GM19328 (cell line): Measurements from ENCODE around the gene GDF11.

Source experiments
- ATAC-seq: cut with Tn5 transposase; IDR thresholded peaks from one replicate; pipeline ENCODE4 v1.9.1; 2021; ENCODE audit warnings: mild to moderate bottlenecking, moderate library complexity; ENCODE audit not compliant: unreplicated experiment

GDF11 gene

GRCh38 chr12:55706568-55707218 is 36.2 kb upstream of the GDF11 start:
- no peak for ATAC-seq

- no peak for ATAC-seq
These were observed 35.7 kb upstream of the GDF11 start for GRCh38 chr12:55707219-55707671.

DNA sequence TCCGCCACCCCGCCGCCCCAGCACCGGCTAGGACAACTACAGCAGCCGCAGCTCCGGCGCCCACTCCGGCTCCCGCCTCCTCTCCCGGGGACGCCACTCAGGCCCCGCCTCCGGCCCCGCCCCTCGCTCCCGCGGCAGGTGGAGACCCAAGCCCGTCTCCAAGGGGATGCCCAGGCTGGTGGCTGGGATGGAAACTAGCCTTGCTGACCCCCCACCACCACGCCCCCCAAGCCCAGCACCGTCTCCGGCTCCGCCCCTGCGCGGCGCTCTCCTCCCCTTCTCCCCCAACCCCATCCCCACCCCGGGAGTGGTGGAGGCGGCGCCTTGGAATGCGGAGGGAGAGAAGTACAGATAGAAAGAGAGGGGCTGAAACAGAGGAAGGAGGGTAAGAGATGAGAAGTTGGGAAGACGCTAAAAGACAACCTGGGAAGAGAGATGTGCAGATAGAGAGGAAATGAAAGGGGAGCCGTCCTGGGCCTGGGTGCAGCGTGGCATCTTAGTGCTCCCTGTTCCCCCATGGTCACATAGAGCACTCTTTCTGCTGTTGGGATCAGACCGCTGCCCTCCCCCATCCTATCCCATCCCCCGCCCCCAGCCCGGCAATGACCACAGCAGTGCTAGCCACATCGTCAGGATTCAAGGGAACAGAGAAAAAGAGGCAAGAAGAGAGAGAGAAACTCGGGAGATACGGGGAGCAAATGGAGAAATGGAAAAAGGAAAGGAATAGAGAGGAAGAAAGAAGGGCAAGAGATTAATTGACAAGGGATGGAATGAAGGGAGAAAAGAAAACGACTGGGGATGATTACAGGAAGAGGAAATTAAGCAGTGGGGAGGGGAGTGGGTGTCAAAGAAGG is 34.9 kb upstream of the GDF11 start, which contains the start of gene ITGA7:
TSS of gene ITGA7 (minus strand) at position 64 of the 854 bp plus-strand sequence. CDS start 222 bp downstream, outside the sequence.
- no peak for ATAC-seq

DNA sequence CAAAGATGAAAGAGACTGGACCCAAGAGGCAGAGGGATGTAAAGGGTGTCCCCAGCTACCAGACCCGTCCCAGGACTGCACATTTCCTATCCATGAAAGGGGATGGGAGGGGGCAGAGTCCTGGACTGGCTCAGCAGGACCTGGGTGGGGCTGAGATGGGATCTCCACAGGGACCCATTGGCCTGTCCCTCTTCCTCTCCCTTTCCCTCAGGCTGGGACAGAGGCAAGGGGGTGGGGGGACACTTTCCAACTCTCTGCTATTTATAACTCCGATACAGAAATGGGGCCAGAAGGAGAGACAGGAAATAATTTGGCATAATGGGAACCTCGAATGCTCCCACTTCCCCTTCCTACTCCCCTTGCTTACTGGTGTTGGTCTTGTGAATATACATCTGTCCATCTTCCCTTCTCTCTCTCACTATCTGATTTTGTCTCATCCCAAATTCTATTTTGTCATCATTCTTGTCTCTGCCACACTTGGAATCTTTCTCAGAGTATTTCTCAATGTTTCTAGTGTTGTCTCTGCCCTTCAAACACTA is 34.2 kb upstream of the GDF11 start:
- ATAC-seq: no peak

- ATAC-seq: no peak
These were observed 31.0 kb upstream of the GDF11 start for GRCh38 chr12:55711786-55712553.

GRCh38 chr12:55712700-55713415 is 30.1 kb upstream of the GDF11 start:
- no peak for ATAC-seq

DNA sequence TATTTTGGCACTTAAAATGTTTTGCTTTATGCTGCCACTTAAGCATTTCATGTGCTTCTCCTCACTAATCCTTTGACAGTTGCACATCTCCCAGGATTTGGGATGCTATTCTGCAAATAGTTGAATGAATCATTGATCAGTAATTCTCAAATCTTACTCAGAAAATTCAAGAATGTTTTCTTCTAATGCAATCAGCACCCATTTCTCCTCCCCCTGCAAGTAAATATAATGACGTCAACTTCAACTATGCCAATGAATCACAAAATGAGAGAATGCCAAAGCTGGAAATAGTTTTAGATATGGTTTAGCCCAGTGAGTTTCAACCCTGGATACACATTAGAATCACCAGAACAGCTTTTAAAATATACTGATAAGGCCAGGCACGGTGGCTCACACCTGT is 29.2 kb upstream of the GDF11 start:
- no peak for ATAC-seq

DNA sequence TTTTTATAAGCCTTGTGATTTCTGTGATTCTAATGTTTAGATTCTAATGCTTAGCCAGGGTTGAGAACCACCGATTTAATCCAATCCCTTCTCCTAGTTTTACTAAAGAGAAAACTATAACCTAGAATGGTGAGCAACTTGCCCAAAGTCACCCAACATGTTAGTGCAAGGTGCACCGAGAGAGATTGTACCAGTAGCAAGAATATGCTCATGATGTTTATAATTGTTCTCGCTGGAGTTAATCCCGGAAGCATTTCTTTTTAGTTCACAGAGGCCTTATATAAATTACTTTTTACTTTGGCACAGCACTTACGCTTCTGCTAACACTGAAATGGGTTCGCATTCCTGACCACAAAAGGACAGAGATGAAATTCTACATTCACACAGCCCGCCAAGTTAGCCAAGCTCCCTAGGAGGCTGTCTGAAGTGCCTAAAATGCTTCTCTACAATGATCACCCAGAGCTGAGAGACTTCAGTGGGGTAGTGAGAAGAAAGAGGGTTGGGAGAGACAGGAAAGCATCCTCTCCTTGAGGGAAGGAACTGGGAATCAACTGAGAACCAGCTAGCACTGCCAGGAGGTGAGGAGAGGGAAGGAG is 27.7 kb upstream of the GDF11 start:
- ATAC-seq: no peak

GRCh38 chr12:55715833-55716581 is 26.9 kb upstream of the GDF11 start, which contains the start of gene BLOC1S1:
BLOC1S1 (plus strand) TSS chr12:55716046; CDS start chr12:55716052, 6 bp downstream.
- ATAC-seq: peak; percentile 71

DNA sequence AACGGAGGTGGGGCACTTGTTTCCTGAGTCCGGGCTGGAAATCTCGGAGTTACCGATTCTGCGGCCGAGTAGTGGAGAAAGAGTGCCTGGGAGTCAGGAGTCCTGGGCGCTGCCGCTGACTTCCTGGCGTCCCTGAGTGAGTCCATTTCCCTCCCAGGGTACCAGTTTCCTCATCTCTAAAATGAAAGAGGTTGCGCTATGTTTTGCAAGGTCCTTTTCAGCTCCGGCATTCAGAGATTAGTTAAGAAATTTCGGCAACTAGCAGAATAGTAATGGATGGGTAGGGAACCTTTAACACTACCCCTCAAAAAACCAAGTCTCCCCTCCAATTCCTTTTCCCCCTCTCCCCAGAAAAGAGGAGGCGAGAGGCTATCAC is 26.4 kb upstream of the GDF11 start:
- no peak for ATAC-seq

DNA sequence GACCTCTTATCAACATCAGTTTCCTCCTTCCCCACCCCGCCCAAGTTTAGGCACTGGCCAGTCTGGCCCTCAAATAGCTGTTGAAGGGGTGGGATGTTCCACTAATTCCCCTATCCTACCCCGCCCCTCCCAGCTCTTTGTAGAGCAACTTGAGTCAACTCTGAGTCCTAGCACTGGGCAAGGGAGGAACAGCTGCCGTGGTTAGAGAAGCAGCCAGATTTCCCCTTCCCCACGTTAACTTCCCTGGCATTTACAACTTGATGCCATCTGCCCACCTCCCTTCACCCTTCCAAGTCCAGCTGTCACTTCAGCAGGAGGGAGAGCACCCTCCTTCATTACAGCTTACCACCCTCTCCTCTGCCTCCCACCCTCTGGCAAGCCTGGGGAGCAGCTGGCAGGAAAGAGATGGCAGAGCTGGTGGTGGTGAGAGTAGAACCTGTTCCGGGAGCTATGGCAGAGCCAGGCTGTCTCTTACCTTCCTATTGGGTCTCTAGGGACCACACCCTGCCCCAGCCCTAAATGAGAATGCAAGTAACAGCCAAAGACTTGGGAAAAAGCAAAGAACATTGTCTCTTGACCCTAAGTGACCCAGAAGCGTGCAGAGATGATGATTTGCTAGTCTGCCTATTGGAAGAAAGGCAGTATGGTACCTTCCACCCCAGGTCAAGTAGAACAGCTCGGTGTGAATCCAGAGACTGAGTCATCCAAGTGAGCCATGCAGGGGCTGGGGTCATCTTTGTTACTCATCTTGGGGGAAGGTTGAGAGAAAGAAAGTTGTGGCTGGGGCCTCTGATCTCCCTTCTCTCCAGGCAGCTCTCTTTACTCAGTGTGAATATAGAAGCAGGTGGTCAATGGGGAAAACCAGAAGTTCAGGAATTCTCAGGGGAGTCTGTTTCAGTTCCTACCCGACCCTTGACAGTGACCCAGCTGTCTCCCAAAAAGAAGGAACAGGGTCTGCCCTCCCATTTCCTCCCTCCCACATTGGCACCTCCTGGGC is 25.6 kb upstream of the GDF11 start:
- ATAC-seq: no peak

DNA sequence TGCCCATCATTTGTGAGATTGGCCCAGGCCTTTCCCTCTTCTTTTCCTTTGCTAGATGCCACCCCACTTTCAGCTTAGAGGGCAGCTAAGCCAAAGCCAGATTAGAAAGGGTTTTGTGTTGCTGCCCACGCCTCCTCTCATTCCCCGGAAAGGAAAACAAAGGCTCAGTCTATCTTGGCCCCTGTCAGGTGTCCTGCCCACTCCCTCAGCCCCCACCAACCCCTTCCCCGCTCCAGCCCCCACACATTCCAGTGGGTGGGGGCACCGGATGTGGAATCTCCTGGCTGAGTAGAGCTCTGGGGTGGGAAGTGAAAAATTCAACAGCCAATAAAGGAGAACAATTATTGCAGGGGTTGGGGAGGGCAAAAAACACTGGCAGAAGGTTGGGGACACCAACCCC is 24.9 kb upstream of the GDF11 start:
- no peak for ATAC-seq

DNA sequence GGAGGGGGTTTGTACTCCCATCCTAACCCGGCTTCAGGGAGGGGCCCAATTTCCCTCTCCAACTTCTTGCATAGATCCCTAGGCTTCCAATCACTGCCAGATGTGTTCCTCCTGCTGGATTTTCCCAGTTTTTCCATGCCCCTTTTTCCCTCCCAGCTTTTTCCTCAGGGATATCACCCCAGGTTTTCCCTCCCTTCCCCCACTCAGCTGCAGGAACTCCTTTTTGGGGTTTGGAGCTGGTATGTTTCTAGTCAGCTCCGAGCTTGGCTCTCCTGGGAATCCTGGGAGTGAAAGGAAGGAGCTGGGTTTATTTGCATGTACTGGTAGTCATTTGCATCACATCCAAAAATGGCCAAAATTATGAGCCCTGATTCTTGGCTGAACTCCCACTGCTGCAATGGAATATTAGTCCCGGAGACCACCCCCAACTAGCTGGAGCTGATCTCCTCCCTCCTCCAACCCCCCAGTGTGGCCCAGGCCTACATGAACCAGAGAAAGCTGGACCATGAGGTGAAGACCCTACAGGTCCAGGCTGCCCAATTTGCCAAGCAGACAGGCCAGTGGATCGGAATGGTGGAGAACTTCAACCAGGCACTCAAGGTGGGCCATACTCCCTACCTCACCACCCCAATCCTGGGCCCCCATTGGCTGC is 24.2 kb upstream of the GDF11 start:
- no peak for ATAC-seq

- no peak for ATAC-seq
These were observed 23.6 kb upstream of the GDF11 start for GRCh38 chr12:55719371-55719770.

DNA sequence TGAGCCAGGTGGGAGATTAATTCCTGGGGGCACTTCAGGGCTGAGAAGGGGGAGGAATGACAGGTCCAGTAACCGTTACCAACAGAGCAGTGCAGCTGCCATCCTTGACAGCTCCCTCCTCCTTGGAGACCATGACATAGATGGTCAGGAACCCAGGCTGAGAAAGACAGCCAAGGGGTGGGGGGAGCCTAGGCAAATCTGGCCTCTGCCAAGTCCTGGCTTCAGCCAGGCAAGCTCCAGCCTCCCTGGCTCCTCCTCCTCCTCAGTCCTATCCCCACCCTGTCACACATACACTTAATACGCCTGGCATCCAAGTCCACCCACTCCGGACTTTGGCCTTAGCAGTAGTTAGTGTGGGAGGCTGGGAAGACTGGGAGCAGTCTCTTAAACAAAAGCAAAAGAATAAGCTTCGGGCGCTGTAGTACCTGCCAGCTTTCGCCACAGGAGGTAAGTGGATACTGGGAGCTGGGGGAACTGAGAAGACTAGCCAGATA is 22.8 kb upstream of the GDF11 start, which contains the start of gene RDH5:
TSS of gene RDH5 (plus strand) at position 323 of the 494 bp plus-strand sequence. CDS start 792 bp downstream, outside the sequence.
- no peak for ATAC-seq

GRCh38 chr12:55720894-55721444 is 22.0 kb upstream of the GDF11 start:
- ATAC-seq: no peak
